ENCODE measurements around the gene SCMH1. TPM values are rescaled to one million over a fixed set of nuclear protein-coding genes. Genes with fewer than 3 reads are reported as not detected.

The SCMH1 gene
- total RNA-seq, 1 experiment from 2014 or later, result 55.9 TPM

DNA sequence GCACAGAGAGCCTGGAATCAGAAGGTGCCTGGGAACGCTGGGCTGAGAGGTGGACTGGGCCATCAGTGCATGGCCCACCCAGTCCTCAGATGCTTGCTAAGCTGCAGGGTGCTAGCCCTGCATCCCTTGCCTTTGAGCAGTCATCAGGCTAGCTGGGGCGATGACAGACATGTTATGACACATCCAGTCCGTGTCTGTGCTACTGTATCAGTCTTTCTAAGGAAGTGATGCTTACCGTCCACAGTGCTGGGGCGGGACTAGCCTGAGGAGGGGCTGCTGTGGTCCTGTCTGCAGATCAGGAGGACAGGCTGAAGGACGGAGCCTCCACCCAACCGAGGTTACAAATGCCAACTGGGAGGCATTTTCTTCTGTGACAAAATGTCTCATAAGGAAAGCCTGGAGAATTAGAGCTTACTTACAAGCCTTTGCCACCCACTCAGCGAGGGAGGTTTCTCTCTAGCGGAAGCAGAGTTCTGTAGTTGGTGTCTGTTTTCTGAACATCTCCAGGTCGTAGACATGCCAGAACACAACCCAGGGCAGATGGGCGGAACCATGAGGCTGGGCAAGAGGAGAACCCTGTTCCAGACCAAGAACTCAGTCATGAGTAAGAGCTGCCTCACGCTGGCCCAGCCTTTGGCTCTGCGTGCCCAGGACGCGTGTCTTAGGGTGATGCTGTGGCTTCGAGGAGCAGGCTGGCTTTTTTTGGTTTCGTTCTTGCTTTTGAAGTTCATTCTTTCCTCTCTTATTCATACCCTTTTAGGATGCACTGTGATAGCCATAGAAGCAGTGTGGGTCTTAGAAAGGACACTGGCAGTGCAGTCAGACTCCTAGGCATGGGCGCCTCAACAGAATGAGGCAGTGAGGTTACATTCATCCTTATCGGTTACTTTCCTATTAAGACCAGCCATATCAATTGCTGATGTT is 234.9 kb downstream of the SCMH1 start:
- Mint-ChIP-seq H3K4me1 (ENCODE audit: insufficient read depth, unreplicated experiment) (peaks cover 32% of the 10 kb centered on the region), H3K27ac (ENCODE audit: low read depth, unreplicated experiment) (peak overlapping the region; percentile 88), H3K36me3 (ENCODE audit: insufficient read depth, unreplicated experiment) (peaks cover 83% of the 10 kb centered on the region), H3K27me3 (ENCODE audit: insufficient read depth, unreplicated experiment) (no peaks in the 10 kb centered on the region), H3K9me3 (ENCODE audit: unreplicated experiment) (no peaks in the 10 kb centered on the region), H3K4me3 (ENCODE audit: unreplicated experiment) (peak overlapping the region; percentile 41)
- no peak for TF ChIP-seq CTCF (IDR thresholded peaks at IDR 0.05; ENCODE audit: unreplicated experiment)
- CTCF ChIA-PET, result interaction anchor here (0.7 to 1.2 kb wide), 4 partner anchors 31 to 233 kb away, joined by 3 to 4 read pairs (median 4); no protein-coding TSS in a partner anchor
- POLR2A ChIA-PET, result interaction anchor here (0.6 to 1.5 kb wide), 13 partner anchors 10 to 559 kb away, joined by 3 to 16 read pairs (median 3); partner anchors contain the start of genes CTPS1 and SLFNL1
- intact Hi-C loops (cut with micrococcal nuclease), result no loop called here
- BruUV-seq (replicated peaks), result no TSS peak
- DNase-seq (ENCODE audit: unreplicated experiment), result peak; percentile 87

DNA sequence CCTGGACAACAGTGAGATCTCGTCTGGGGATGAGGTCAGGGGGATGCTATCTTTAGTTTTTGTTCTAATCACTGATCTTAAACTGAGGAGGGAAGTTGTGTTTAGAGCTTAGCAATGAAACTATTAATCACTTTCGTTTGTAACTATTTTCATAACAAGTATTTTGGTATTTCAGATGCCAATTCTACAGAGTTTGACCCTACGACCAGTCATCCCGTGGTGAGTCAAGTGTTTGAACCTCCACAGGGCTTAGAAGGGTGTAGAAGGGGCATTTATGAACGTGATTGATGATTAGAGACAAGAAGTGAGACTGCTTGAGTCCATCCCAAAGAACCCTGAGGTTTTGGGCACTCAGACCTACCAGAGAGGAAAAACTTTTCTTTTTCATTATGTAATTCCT is 236.2 kb downstream of the SCMH1 start:
- H3K4me3 Mint-ChIP-seq (ENCODE audit: unreplicated experiment), result no peak overlapping the region
- H3K9me3 Mint-ChIP-seq (ENCODE audit: unreplicated experiment), result no peaks in the 10 kb centered on the region
- ChIA-PET POLR2A (no interaction called here), CTCF (interaction anchor here (0.8 kb wide), 1 partner anchor 156 kb away, joined by 3 read pairs; no protein-coding TSS in a partner anchor)
- TF ChIP-seq CTCF (IDR thresholded peaks at IDR 0.05; ENCODE audit: unreplicated experiment), result no peak
- no peak for DNase-seq (ENCODE audit: unreplicated experiment)
- H3K4me1 Mint-ChIP-seq (ENCODE audit: insufficient read depth, unreplicated experiment), result peaks cover 32% of the 10 kb centered on the region
- intact Hi-C loops (cut with micrococcal nuclease), result no loop called here
- peak overlapping the region; percentile 88 for H3K27ac Mint-ChIP-seq (ENCODE audit: low read depth, unreplicated experiment)
- peaks cover 83% of the 10 kb centered on the region for H3K36me3 Mint-ChIP-seq (ENCODE audit: insufficient read depth, unreplicated experiment)
- no TSS peak for BruUV-seq (replicated peaks)
- no peaks in the 10 kb centered on the region for H3K27me3 Mint-ChIP-seq (ENCODE audit: insufficient read depth, unreplicated experiment)

DNA sequence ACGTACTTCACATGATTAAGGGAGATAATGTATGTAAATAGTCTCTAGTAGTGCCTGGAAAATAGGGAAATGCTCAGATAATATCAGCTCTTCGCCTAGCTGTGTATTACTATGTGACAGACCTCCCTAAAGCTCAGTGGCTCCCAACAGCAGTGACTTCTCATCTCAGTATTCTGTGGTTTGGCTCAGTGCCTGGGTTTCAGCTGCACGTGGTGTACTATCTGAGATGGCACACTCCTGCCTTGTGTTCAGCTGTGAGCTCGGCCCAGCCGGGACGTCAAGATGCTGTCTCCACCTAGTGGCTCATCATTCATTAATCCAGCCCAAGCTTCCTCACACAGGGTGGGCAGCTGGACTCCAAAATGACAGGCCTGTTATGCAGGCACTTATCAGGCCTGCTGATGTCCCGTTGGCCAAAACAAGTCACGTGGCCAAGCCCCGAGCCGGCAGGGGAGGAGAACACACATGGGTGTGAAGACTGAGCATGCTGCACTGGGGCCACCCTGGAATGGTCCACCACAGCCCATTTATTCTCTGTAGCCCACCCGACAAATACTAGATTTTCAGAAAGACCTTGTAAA is 238.4 kb downstream of the SCMH1 start:
- peaks cover 85% of the 10 kb centered on the region for H3K36me3 Mint-ChIP-seq (ENCODE audit: insufficient read depth, unreplicated experiment)
- H3K4me1 Mint-ChIP-seq (ENCODE audit: insufficient read depth, unreplicated experiment), result peaks cover 32% of the 10 kb centered on the region
- DNase-seq (ENCODE audit: unreplicated experiment), result peak; percentile 98
- H3K27me3 Mint-ChIP-seq (ENCODE audit: insufficient read depth, unreplicated experiment), result no peaks in the 10 kb centered on the region
- intact Hi-C loops (cut with micrococcal nuclease), result loop anchor here (1.0 kb wide), 1 partner anchor 155 kb away; no protein-coding TSS in a partner anchor
- no peak overlapping the region for H3K4me3 Mint-ChIP-seq (ENCODE audit: unreplicated experiment)
- peak; percentile 47 for TF ChIP-seq CTCF (IDR thresholded peaks at IDR 0.05; ENCODE audit: unreplicated experiment)
- BruUV-seq (replicated peaks), result no TSS peak
- H3K9me3 Mint-ChIP-seq (ENCODE audit: unreplicated experiment), result no peaks in the 10 kb centered on the region
- H3K27ac Mint-ChIP-seq (ENCODE audit: low read depth, unreplicated experiment), result no peak overlapping the region
- ChIA-PET POLR2A (interaction anchor here (0.6 to 4.6 kb wide), 16 partner anchors 9 to 1471 kb away, joined by 3 to 33 read pairs (median 4); partner anchors contain the start of genes CITED4 and CTPS1), CTCF (interaction anchor here (0.6 to 2.5 kb wide), 22 partner anchors 8 to 1792 kb away, joined by 3 to 15 read pairs (median 4); no protein-coding TSS in a partner anchor)
